ENCODE measurements around the gene KIF15.

The KIF15 gene

DNA sequence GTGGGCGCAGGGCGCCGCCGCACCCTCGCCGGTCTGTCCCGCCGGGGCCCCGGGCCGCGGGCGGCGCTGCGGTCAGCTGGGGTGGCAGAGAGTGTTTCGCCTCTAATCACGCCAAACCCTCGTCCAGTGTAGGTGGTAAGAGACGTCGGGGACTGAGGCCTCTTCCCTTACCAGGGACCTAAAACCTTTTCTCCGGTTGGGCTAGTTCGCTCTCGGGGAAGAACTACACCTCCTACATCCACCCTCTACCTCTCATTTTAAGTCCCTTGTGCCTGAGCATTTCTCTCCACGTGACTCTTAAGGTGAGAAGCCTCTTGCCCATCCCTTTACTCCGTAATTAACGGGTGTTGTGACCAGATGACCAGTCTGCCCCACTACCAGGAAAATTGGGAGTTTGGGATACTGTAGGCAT is 100.6 kb downstream of the KIF15 start:
- H3K9me3 ChIP-seq (ENCODE audit: control insufficient read depth, insufficient read depth, low read length) = no peaks in the 10 kb centered on the region
- 0 out of 2 replicates have a peak, but pooled peaks cover 3% of the 10 kb centered on the region for H3F3A ChIP-seq (ENCODE audit: control insufficient read depth, insufficient read depth)
- H3K4me2 ChIP-seq (ENCODE audit: low read length) = peak overlapping the region; percentile 86
- H3K79me2 ChIP-seq (ENCODE audit: control insufficient read depth, low read length) = peaks cover 9% of the 10 kb centered on the region
- no peaks in the 10 kb centered on the region for H3K27me3 ChIP-seq (ENCODE audit: control insufficient read depth, low read length)
- no peaks in the 10 kb centered on the region for H3K9me2 ChIP-seq (replicated peaks; ENCODE audit: control insufficient read depth, low read length)
- no peaks in the 10 kb centered on the region; the same call in 1 of the 2 replicates for H4K20me1 ChIP-seq (ENCODE audit: control insufficient read depth, insufficient read depth, low read depth, low read length)
- H3K4me1 ChIP-seq (ENCODE audit: control insufficient read depth, low read length) = peaks cover 12% of the 10 kb centered on the region
- H3K27ac ChIP-seq (ENCODE audit: low read depth, low read length) = no peak overlapping the region
- peaks cover 15% of the 10 kb centered on the region; the same call in 1 of the 2 replicates for H3K36me3 ChIP-seq (ENCODE audit: control insufficient read depth, low read length)
- TF ChIP-seq, protein P1, sequence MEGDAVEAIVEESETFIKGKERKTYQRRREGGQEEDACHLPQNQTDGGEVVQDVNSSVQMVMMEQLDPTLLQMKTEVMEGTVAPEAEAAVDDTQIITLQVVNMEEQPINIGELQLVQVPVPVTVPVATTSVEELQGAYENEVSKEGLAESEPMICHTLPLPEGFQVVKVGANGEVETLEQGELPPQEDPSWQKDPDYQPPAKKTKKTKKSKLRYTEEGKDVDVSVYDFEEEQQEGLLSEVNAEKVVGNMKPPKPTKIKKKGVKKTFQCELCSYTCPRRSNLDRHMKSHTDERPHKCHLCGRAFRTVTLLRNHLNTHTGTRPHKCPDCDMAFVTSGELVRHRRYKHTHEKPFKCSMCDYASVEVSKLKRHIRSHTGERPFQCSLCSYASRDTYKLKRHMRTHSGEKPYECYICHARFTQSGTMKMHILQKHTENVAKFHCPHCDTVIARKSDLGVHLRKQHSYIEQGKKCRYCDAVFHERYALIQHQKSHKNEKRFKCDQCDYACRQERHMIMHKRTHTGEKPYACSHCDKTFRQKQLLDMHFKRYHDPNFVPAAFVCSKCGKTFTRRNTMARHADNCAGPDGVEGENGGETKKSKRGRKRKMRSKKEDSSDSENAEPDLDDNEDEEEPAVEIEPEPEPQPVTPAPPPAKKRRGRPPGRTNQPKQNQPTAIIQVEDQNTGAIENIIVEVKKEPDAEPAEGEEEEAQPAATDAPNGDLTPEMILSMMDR (IDR thresholded peaks at IDR 0.05; ENCODE audit: low read depth, low read length, poor library complexity, severe bottlenecking) = no peak
- TF ChIP-seq EZH2phosphoT487 (IDR thresholded peaks at IDR 0.05; ENCODE audit: borderline replicate concordance, low read length) = no peak
- peak overlapping the region; percentile 77 for H3K4me3 ChIP-seq (ENCODE audit: low read length)

DNA sequence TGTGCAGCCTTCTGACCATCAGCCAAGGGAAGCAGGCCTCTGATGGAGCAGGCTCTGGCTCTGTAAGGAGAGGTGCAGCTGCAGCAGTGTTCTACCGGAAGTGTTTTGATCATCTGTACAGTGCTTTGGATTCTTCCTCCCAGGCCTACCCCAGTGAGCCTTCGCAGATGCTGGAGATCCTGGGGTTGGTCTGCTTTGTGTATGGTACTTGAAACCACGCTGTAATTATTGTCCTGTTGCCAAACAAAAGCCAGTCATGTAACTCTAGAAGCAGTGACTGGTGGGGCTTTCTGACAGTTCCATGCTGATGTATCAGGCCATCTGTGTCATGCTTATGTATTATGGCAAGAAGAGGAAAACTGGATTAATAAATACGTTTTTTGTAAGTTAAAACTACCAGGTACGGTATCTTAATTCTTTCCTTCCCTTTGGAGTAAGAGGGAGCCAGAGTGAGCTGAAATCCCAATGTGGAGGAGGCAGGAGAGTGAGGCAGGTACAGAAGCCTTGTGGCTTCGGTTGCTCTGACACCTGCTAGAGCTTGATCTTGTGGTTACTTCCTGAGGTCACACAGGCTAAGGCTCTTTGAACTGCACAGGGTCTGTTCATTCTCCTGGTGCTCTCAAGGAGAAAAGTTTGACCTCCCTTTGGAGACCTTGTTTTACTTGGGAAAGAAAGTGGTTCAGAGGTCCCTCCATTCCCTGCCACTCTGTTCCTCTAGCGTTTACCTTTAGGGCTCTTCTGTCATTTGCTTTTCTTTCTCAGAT is 103.9 kb downstream of the KIF15 start:
- no peak overlapping the region for H3K4me2 ChIP-seq (ENCODE audit: low read length)
- H3K36me3 ChIP-seq (ENCODE audit: control insufficient read depth, low read length) = peaks cover 15% of the 10 kb centered on the region; the same call in 1 of the 2 replicates
- H3K9me2 ChIP-seq (replicated peaks; ENCODE audit: control insufficient read depth, low read length) = no peaks in the 10 kb centered on the region
- peaks cover 9% of the 10 kb centered on the region for H3K79me2 ChIP-seq (ENCODE audit: control insufficient read depth, low read length)
- peaks cover 12% of the 10 kb centered on the region for H3K4me1 ChIP-seq (ENCODE audit: control insufficient read depth, low read length)
- no peak overlapping the region for H3K4me3 ChIP-seq (ENCODE audit: low read length)
- TF ChIP-seq, protein P1 (IDR thresholded peaks at IDR 0.05; ENCODE audit: low read depth, low read length, poor library complexity, severe bottlenecking) = no peak
- TF ChIP-seq EZH2phosphoT487 (IDR thresholded peaks at IDR 0.05; ENCODE audit: borderline replicate concordance, low read length) = no peak
- H4K20me1 ChIP-seq (ENCODE audit: control insufficient read depth, insufficient read depth, low read depth, low read length) = no peaks in the 10 kb centered on the region; the same call in 1 of the 2 replicates
- H3K9me3 ChIP-seq (ENCODE audit: control insufficient read depth, insufficient read depth, low read length) = no peaks in the 10 kb centered on the region
- H3K27me3 ChIP-seq (ENCODE audit: control insufficient read depth, low read length) = no peaks in the 10 kb centered on the region
- H3K27ac ChIP-seq (ENCODE audit: low read depth, low read length) = no peak overlapping the region
- no peaks in the 10 kb centered on the region for H3F3A ChIP-seq (ENCODE audit: control insufficient read depth, insufficient read depth)

DNA sequence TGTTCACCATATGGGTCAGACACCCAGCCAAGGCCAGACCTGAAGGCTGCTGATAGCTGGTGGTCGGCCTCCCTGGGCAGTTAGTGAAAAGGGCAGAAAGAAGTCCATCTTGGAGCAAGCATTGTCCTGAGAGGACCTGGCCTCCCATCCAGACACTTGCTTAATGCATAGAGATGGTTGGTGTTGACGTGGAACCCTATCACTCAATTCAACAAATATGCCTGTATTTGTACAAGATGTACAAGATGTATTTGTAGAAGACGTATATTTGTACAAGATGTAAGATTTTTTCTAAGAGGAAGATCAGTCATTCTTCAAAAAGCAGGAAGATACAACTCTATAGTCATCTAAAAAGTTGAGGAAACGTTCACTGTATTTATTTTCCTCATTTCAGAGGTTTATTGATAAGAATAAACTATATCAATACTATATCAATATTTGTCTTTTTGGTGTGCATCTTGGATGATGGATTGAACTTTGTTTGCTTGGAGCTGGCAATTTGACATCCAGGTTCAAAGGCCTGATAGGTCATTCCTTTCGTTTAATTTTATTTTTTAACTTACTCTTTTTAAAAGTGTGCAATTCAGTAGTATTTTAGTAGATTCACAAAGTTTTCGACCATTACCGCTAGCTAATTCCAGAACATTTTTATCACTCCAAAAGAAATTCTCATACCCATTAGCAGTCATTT is 106.0 kb downstream of the KIF15 start:
- Histone ChIP-seq H3K36me3 (ENCODE audit: control insufficient read depth, low read length) (peaks cover 15% of the 10 kb centered on the region; the same call in 1 of the 2 replicates), H3K4me3 (ENCODE audit: low read length) (no peak overlapping the region), H3K9me2 (replicated peaks; ENCODE audit: control insufficient read depth, low read length) (no peaks in the 10 kb centered on the region), H3F3A (ENCODE audit: control insufficient read depth, insufficient read depth) (no peaks in the 10 kb centered on the region), H4K20me1 (ENCODE audit: control insufficient read depth, insufficient read depth, low read depth, low read length) (no peaks in the 10 kb centered on the region; the same call in 1 of the 2 replicates), H3K4me2 (ENCODE audit: low read length) (no peak overlapping the region), H3K9me3 (ENCODE audit: control insufficient read depth, insufficient read depth, low read length) (no peaks in the 10 kb centered on the region), H3K4me1 (ENCODE audit: control insufficient read depth, low read length) (peaks cover 4% of the 10 kb centered on the region), H3K27ac (ENCODE audit: low read depth, low read length) (no peak overlapping the region), H3K79me2 (ENCODE audit: control insufficient read depth, low read length) (peaks cover 4% of the 10 kb centered on the region), H3K27me3 (ENCODE audit: control insufficient read depth, low read length) (no peaks in the 10 kb centered on the region)
- no peak for TF ChIP-seq EZH2phosphoT487 (IDR thresholded peaks at IDR 0.05; ENCODE audit: borderline replicate concordance, low read length)
- TF ChIP-seq, protein P1 (IDR thresholded peaks at IDR 0.05; ENCODE audit: low read depth, low read length, poor library complexity, severe bottlenecking) = no peak
